IMR-90 (cell line): ENCODE results near the gene SLC9A7. TPM values are rescaled to one million over a fixed set of nuclear protein-coding genes. Genes with fewer than 3 reads are reported as not detected.

Experiments used
- ATAC-seq: fragments of 200-7000 bp; cut with Tn5 transposase; 2 replicates; pipeline ENCODE4 v1.9.1; 2020; ENCODE audit warnings: low read depth, mild to moderate bottlenecking, moderate library complexity
- BruUV-seq: library from RNA; stranded (reverse); fragments of 400-500 nt; replicated peaks from 2 replicates; lab custom pipeline; 2021; lab: Mats Ljungman, UMichigan
- CTCF ChIA-PET: fragments of 300-600 bp; formaldehyde crosslinking; extraction: SDS; loops from one replicate; lab custom pipeline; 2021; ENCODE audit warnings: antibody characterized with exemption; lab: Yijun Ruan, JAX
- POLR2A ChIA-PET: fragments of 300-600 bp; sonication (Branson Sonifier 250); formaldehyde crosslinking; loops from one replicate; lab custom pipeline; 2022; ENCODE audit warnings: antibody characterized with exemption; ENCODE audit not compliant: unreplicated experiment; lab: Charles Lee
- DNase-seq: peaks from one replicate; pipeline ENCODE4 v3.0.0; 2013
- H2AFZ ChIP-seq: replicated peaks from 2 replicates; pipeline ENCODE3; 2013; ENCODE audit warnings: low read length, mild to moderate bottlenecking; ENCODE audit not compliant: poor library complexity
- H2AK5ac ChIP-seq: 2 replicates; pipeline ENCODE4 v1.6.1; 2013; ENCODE audit warnings: low read depth, low read length, inconsistent platforms
- H2AK9ac ChIP-seq: replicated peaks from 2 replicates; pipeline ENCODE3; 2013; ENCODE audit warnings: mild to moderate bottlenecking, low read depth, low read length, moderate library complexity; ENCODE audit not compliant: poor library complexity
- H2BK120ac ChIP-seq: 2 replicates; pipeline ENCODE4 v1.6.1; 2013; ENCODE audit warnings: low read depth, low read length, inconsistent platforms
- H2BK15ac ChIP-seq: 3 replicates; pipeline ENCODE4 v1.6.1; 2013; ENCODE audit warnings: low read depth, low read length, inconsistent platforms
- H2BK20ac ChIP-seq: 2 replicates; pipeline ENCODE4 v1.6.1; 2013; ENCODE audit warnings: low read depth, mild to moderate bottlenecking, inconsistent platforms, low read length, moderate library complexity
- H2BK5ac ChIP-seq: 2 replicates; pipeline ENCODE4 v1.6.1; 2013; ENCODE audit warnings: mild to moderate bottlenecking, low read depth, low read length, inconsistent platforms; ENCODE audit not compliant: poor library complexity, severe bottlenecking
- H3K14ac ChIP-seq: replicated peaks from 2 replicates; pipeline ENCODE4 v1.6.1; 2013; ENCODE audit warnings: low read depth, low read length, inconsistent platforms
- H3K18ac ChIP-seq: 2 replicates; pipeline ENCODE4 v1.6.1; 2013; ENCODE audit warnings: low read depth, low read length, control low read depth
- H3K23ac ChIP-seq: 2 replicates; pipeline ENCODE4 v1.6.1; 2013; ENCODE audit warnings: low read depth, low read length, inconsistent platforms
- H3K27ac ChIP-seq: 2 replicates; pipeline ENCODE4 v1.5.1; 2013; ENCODE audit warnings: mild to moderate bottlenecking, control low read depth, low read length; ENCODE audit not compliant: insufficient read depth
- H3K27me3 ChIP-seq: 2 replicates; pipeline ENCODE4 v1.6.1; 2013; ENCODE audit warnings: low read length; ENCODE audit not compliant: control insufficient read depth, insufficient read depth
- H3K36me3 ChIP-seq: 2 replicates; pipeline ENCODE4 v1.6.1; 2013; ENCODE audit warnings: low read length, mixed read lengths; ENCODE audit not compliant: control insufficient read depth, insufficient read depth
- H3K4ac ChIP-seq: 2 replicates; pipeline ENCODE4 v1.6.1; 2013; ENCODE audit warnings: low read depth, low read length, inconsistent platforms
- H3K4me1 ChIP-seq: 2 replicates; pipeline ENCODE4 v1.6.1; 2013; ENCODE audit warnings: low read length, mixed read lengths; ENCODE audit not compliant: control insufficient read depth, insufficient read depth
- H3K4me2 ChIP-seq: 2 replicates; pipeline ENCODE4 v1.6.1; 2013; ENCODE audit warnings: low read depth, mild to moderate bottlenecking, control low read depth, low read length, moderate library complexity
- H3K4me3 ChIP-seq: 2 replicates; pipeline ENCODE4 v1.5.1; 2013; ENCODE audit warnings: low read depth, mild to moderate bottlenecking, control low read depth, low read length, moderate library complexity; ENCODE audit not compliant: insufficient read depth
- H3K56ac ChIP-seq: 2 replicates; pipeline ENCODE4 v1.6.1; 2013; ENCODE audit warnings: low read length, inconsistent platforms; ENCODE audit not compliant: insufficient read depth; ENCODE audit errors: extremely low read depth
- H3K79me1 ChIP-seq, 2 experiments: 2 replicates each; pipeline ENCODE4 v1.6.1; 2013; ENCODE audit warnings: low read length in 2 of 2, inconsistent platforms in 1 of 2, low read depth in 1 of 2
- H3K9ac ChIP-seq: 2 replicates; pipeline ENCODE4 v1.6.1; 2013; ENCODE audit warnings: low read depth, low read length, control low read depth
- H3K9me1 ChIP-seq: 2 replicates; pipeline ENCODE4 v1.6.1; 2013; ENCODE audit warnings: low read length, inconsistent platforms; ENCODE audit not compliant: insufficient read depth
- H3K9me3 ChIP-seq: 2 replicates; pipeline ENCODE4 v1.6.1; 2013; ENCODE audit warnings: low read length; ENCODE audit not compliant: control insufficient read depth, insufficient read depth
- H4K20me1 ChIP-seq: 2 replicates; pipeline ENCODE4 v1.6.1; 2013; ENCODE audit warnings: low read length, inconsistent platforms; ENCODE audit not compliant: insufficient read depth
- H4K5ac ChIP-seq: 2 replicates; pipeline ENCODE4 v1.6.1; 2013; ENCODE audit warnings: mild to moderate bottlenecking, low read depth, low read length, control low read depth
- H4K8ac ChIP-seq, 2 experiments: 2 replicates each; pipeline ENCODE4 v1.6.1; 2013; ENCODE audit warnings: low read depth in 2 of 2, low read length in 2 of 2, control low read depth in 1 of 2, inconsistent platforms in 1 of 2
- H4K91ac ChIP-seq: 2 replicates; pipeline ENCODE4 v1.6.1; 2013; ENCODE audit warnings: low read depth, low read length, inconsistent platforms; ENCODE audit not compliant: insufficient read depth
- BHLHE40 ChIP-seq: fragments of 150-350 bp; IDR thresholded peaks from 2 replicates; pipeline ENCODE4 v1.6.1; 2016; ENCODE audit warnings: mild to moderate bottlenecking, low read depth, low read length
- CEBPB ChIP-seq: IDR thresholded peaks from 2 replicates; pipeline ENCODE4 v1.6.1; 2012; ENCODE audit warnings: low read depth, low read length, improper control_type of control experiment
- CHD1 ChIP-seq: IDR thresholded peaks from 2 replicates; pipeline ENCODE4 v1.6.1; 2012; ENCODE audit warnings: low read depth, low read length, improper control_type of control experiment
- FOS ChIP-seq: fragments of 150-350 bp; IDR thresholded peaks from 2 replicates; pipeline ENCODE4 v1.6.1; 2016; ENCODE audit warnings: low read depth, low read length
- MAZ ChIP-seq: IDR thresholded peaks from 2 replicates; pipeline ENCODE4 v1.6.1; 2012; ENCODE audit warnings: low read depth, mild to moderate bottlenecking, low read length, improper control_type of control experiment, moderate library complexity, borderline replicate concordance
- MXI1 ChIP-seq: IDR thresholded peaks from 2 replicates; pipeline ENCODE4 v1.6.1; 2012; ENCODE audit warnings: low read depth, mild to moderate bottlenecking, low read length, moderate library complexity, borderline replicate concordance
- POLR2A ChIP-seq: IDR thresholded peaks from 2 replicates; pipeline ENCODE4 v1.6.1; 2012; ENCODE audit warnings: mild to moderate bottlenecking, low read depth, low read length
- RAD21 ChIP-seq: IDR thresholded peaks from 2 replicates; pipeline ENCODE4 v1.6.1; 2012; ENCODE audit warnings: low read length, improper control_type of control experiment
- RCOR1 ChIP-seq: IDR thresholded peaks from 2 replicates; pipeline ENCODE4 v1.6.1; 2012; ENCODE audit warnings: mild to moderate bottlenecking, low read length, improper control_type of control experiment; ENCODE audit not compliant: insufficient replicate concordance
- RFX5 ChIP-seq: IDR thresholded peaks from 2 replicates; pipeline ENCODE4 v1.8.0; 2012; ENCODE audit warnings: low read depth, mild to moderate bottlenecking, low read length, moderate library complexity
- WGBS, 2 experiments: methylation state at CpG; one replicate each; pipeline versions ENCODE4 v1.1.5 to v1.1.7; 2013; ENCODE audit warnings: missing lambda C conversion rate in 2 of 2; ENCODE audit not compliant: insufficient read length in 1 of 2; ENCODE audit errors: extremely low coverage in 2 of 2; 5-methylcytosine and 5-hydroxymethylcytosine counted together
- dilution Hi-C: fragments of 300-500 bp; cut with HindIII; formaldehyde crosslinking; loops from one replicate; pipeline ENCODE4 v1.14.3; 2018; ENCODE audit warnings: low sequenced_read_pairs; ENCODE audit not compliant: unreplicated experiment
- in situ Hi-C: fragments of 300-500 bp; cut with MboI; formaldehyde crosslinking; loops from 3 replicates; pipeline ENCODE4 v1.14.3; 2019; ENCODE audit warnings: low sequenced_read_pairs, inconsistent platforms, mixed read lengths
- intact Hi-C: fragments of 100-400 bp; cut with micrococcal nuclease; formaldehyde crosslinking; loops from 2 replicates; pipeline ENCODE4 v1.10.0; 2022
- polyA plus RNA-seq, 3 experiments: library from polyadenylated mRNA; depleted of rRNA; stranded (reverse); fragments of >200 nt; gene quantifications; 2 replicates each; pipeline ENCODE4 v1.2.3, GENCODE V29; 2012; ENCODE audit warnings: low replicate concordance in 1 of 3
- total RNA-seq: library from RNA; depleted of rRNA; stranded (reverse); fragments of >200 nt; gene quantifications from 2 replicates; pipeline ENCODE4 v1.2.3, GENCODE V29; 2012
- TF ChIP-seq, protein P1 (sequence below): fragments of 150-350 bp; IDR thresholded peaks from 2 replicates; pipeline ENCODE4 v1.6.1; 2016; ENCODE audit warnings: low read depth, mild to moderate bottlenecking, low read length, moderate library complexity, borderline replicate concordance
- TF ChIP-seq, protein P2 (sequence below): fragments of 150-350 bp; IDR thresholded peaks from 2 replicates; pipeline ENCODE4 v1.6.1; 2017; ENCODE audit warnings: mild to moderate bottlenecking, antibody characterized with exemption, low read length, low read depth
- TF ChIP-seq, protein P3 (sequence below): conservative IDR thresholded peaks from 2 replicates; pipeline ENCODE4 v1.5.1; 2012; ENCODE audit warnings: mild to moderate bottlenecking, low read depth, low read length, improper control_type of control experiment

Gene SLC9A7
- total and polyA plus RNA-seq, 2 of the 4 experiments (the other 2 are of a cell fraction): 14.4 to 76.4 TPM

DNA sequence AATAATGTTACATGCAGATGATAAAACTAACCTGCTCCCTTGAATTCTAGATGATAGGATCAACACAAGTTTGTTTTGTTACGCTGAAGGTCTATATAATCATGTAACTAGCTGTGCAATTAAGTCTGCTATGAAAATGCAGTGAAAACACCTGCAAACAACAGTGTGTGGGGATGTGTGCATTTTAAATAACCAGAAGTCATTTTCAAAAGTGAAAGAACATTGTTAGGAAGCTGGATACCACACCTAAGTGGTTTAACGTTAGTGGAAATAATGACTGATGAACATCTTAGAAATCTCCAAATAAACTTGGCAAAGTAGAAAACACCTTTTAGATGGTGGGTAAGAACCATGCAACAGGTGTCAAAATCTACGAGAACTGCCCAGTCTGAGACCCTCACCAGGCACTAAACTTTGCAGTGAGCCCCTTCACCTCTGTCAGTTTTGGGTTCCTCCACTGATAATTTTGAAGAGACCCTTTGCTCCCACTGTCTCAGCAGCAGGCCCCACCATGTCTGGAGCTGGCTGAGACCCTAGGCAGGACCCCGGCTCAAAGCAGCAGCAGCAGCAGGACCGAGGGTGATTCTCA, 148.8 kb downstream of the SLC9A7 start:
- WGBS, 2 experiments: 47% methylated on average over 2 of the region's 5 CpGs; no CpG with 5 or more reads in 1 of the 2 experiments
- H3K9me1 ChIP-seq: peaks cover 6% of the 10 kb centered on the region

More for the DNA sequence above, 148.8 kb downstream of the SLC9A7 start:
- Histone ChIP-seq H4K8ac (no peak overlapping the region), H3K9ac (no peak overlapping the region), H3K18ac (no peak overlapping the region), H3K9me3 (no peaks in the 10 kb centered on the region), H2BK120ac (no peak overlapping the region), H3K56ac (no peak overlapping the region), H3K4me1 (no peaks in the 10 kb centered on the region), H3K36me3 (no peaks in the 10 kb centered on the region), H2BK15ac (no peak overlapping the region), H3K4me2 (no peak overlapping the region), H3K79me1 (no peaks in the 10 kb centered on the region), H2BK20ac (no peak overlapping the region), H2BK5ac (no peak overlapping the region), H4K91ac (no peak overlapping the region), H4K20me1 (no peaks in the 10 kb centered on the region), H3K23ac (no peak overlapping the region), H3K14ac (no peak overlapping the region), H4K5ac (no peak overlapping the region), H2AK5ac (no peak overlapping the region), H3K27ac (no peak overlapping the region), H3K4ac (no peak overlapping the region), H3K4me3 (no peak overlapping the region), H2AFZ (no peak overlapping the region), H2AK9ac (no peak overlapping the region), H3K27me3 (no peaks in the 10 kb centered on the region; the same call in 1 of the 2 replicates)
- ChIA-PET CTCF (no interaction called here), POLR2A (no interaction called here)
- TF ChIP-seq, protein P1, sequence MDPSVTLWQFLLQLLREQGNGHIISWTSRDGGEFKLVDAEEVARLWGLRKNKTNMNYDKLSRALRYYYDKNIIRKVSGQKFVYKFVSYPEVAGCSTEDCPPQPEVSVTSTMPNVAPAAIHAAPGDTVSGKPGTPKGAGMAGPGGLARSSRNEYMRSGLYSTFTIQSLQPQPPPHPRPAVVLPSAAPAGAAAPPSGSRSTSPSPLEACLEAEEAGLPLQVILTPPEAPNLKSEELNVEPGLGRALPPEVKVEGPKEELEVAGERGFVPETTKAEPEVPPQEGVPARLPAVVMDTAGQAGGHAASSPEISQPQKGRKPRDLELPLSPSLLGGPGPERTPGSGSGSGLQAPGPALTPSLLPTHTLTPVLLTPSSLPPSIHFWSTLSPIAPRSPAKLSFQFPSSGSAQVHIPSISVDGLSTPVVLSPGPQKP: no peak
- TF ChIP-seq, protein P2, sequence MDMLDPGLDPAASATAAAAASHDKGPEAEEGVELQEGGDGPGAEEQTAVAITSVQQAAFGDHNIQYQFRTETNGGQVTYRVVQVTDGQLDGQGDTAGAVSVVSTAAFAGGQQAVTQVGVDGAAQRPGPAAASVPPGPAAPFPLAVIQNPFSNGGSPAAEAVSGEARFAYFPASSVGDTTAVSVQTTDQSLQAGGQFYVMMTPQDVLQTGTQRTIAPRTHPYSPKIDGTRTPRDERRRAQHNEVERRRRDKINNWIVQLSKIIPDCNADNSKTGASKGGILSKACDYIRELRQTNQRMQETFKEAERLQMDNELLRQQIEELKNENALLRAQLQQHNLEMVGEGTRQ: no peak
- TF ChIP-seq CEBPB (no peak), MAZ (no peak), CHD1 (no peak), BHLHE40 (no peak), RFX5 (no peak), RCOR1 (no peak), POLR2A (no peak), MXI1 (no peak), FOS (no peak), RAD21 (no peak)
- TF ChIP-seq, protein P3, sequence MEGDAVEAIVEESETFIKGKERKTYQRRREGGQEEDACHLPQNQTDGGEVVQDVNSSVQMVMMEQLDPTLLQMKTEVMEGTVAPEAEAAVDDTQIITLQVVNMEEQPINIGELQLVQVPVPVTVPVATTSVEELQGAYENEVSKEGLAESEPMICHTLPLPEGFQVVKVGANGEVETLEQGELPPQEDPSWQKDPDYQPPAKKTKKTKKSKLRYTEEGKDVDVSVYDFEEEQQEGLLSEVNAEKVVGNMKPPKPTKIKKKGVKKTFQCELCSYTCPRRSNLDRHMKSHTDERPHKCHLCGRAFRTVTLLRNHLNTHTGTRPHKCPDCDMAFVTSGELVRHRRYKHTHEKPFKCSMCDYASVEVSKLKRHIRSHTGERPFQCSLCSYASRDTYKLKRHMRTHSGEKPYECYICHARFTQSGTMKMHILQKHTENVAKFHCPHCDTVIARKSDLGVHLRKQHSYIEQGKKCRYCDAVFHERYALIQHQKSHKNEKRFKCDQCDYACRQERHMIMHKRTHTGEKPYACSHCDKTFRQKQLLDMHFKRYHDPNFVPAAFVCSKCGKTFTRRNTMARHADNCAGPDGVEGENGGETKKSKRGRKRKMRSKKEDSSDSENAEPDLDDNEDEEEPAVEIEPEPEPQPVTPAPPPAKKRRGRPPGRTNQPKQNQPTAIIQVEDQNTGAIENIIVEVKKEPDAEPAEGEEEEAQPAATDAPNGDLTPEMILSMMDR: no peak
- no peak for DNase-seq
- intact Hi-C loops (no loop called here), dilution Hi-C loops (no loop called here), in situ Hi-C loops (no loop called here)
- BruUV-seq: no TSS peak
- ATAC-seq: no peak
